HCEC 1CT (cell line): Measurements from ENCODE around the gene DIP2B.

ENCODE experiments used
- DNase-seq: peaks from one replicate; pipeline ENCODE4 v3.0.0-alpha.2; 2017

DIP2B gene

GRCh38 chr12:50776749-50777728, 272.3 kb downstream of the DIP2B start:
- DNase-seq = no peak

GRCh38 chr12:50778663-50779590, 274.1 kb downstream of the DIP2B start:
- DNase-seq = no peak

GRCh38 chr12:50780013-50780412, 275.2 kb downstream of the DIP2B start:
- no peak for DNase-seq

GRCh38 chr12:50784501-50784900, 279.7 kb downstream of the DIP2B start:
- no peak for DNase-seq

GRCh38 chr12:50785406-50786001, 280.7 kb downstream of the DIP2B start:
- peak; percentile 10 for DNase-seq

- peak; percentile 99 for DNase-seq
Observed at GRCh38 chr12:50786498-50787231, 281.9 kb downstream of the DIP2B start.

- DNase-seq = no peak
Observed at GRCh38 chr12:50787618-50788017, 282.8 kb downstream of the DIP2B start.

GRCh38 chr12:50788561-50788960, 283.8 kb downstream of the DIP2B start:
- peak; percentile 98 for DNase-seq

- DNase-seq = no peak
Observed at GRCh38 chr12:50790081-50790480, 285.3 kb downstream of the DIP2B start.
